ENCODE data around the gene C3orf33.

C3orf33 gene

GRCh38 chr3:155730843-155731242, 75.2 kb downstream of the C3orf33 start:
- H3K27ac ChIP-seq: no peak overlapping the region
- no peak overlapping the region for H3K4me3 ChIP-seq (ENCODE audit: low read depth, low read length)
- no peaks in the 10 kb centered on the region for H3K27me3 ChIP-seq (replicated peaks)
- no peak for DNase-seq
- no peak for TF ChIP-seq CTCF (IDR thresholded peaks at IDR 0.05; ENCODE audit: low read depth, low read length, missing control alignments)
- H3K36me3 ChIP-seq (replicated peaks): no peaks in the 10 kb centered on the region
- in situ Hi-C loops (cut with HindIII; ENCODE audit: low pct_ligation_motif_present, low sequenced_read_pairs): no loop called here

GRCh38 chr3:155727836-155728235, 78.2 kb downstream of the C3orf33 start:
- no peaks in the 10 kb centered on the region for H3K36me3 ChIP-seq (replicated peaks)
- no peak overlapping the region for H3K27ac ChIP-seq
- no peaks in the 10 kb centered on the region for H3K27me3 ChIP-seq (replicated peaks)
- no peak for DNase-seq
- TF ChIP-seq CTCF (IDR thresholded peaks at IDR 0.05; ENCODE audit: low read depth, low read length, missing control alignments): no peak
- in situ Hi-C loops (cut with HindIII; ENCODE audit: low pct_ligation_motif_present, low sequenced_read_pairs): no loop called here
- H3K4me3 ChIP-seq (ENCODE audit: low read depth, low read length): no peak overlapping the region

GRCh38 chr3:155714295-155714718, 91.8 kb downstream of the C3orf33 start:
- Histone ChIP-seq H3K36me3 (replicated peaks) (no peaks in the 10 kb centered on the region), H3K4me3 (ENCODE audit: low read depth, low read length) (no peak overlapping the region), H3K27me3 (replicated peaks) (no peaks in the 10 kb centered on the region), H3K27ac (no peak overlapping the region)
- in situ Hi-C loops (cut with HindIII; ENCODE audit: low pct_ligation_motif_present, low sequenced_read_pairs): loop anchor here (25.0 kb wide), 1 partner anchor 327 kb away; no protein-coding TSS in a partner anchor
- DNase-seq: no peak
- TF ChIP-seq CTCF (IDR thresholded peaks at IDR 0.05; ENCODE audit: low read depth, low read length, missing control alignments): no peak
